GM18517 (cell line): ENCODE measurements around the gene NQO2.
"Not testable (repeated sequence)": the region's sequence is repeated elsewhere in the genome, so short reads cannot be mapped to it uniquely, and the experiment has no call there.

Experiments
- ATAC-seq: cut with Tn5 transposase; IDR thresholded peaks from one replicate; pipeline ENCODE4 v1.9.1; 2021; ENCODE audit warnings: mild to moderate bottlenecking, moderate library complexity; ENCODE audit not compliant: unreplicated experiment

Gene NQO2

GRCh38 chr6:2988426-2989331 is 11.0 kb upstream of the NQO2 start:
- ATAC-seq: peak; percentile 38

- peak; percentile 63 for ATAC-seq
Measured at GRCh38 chr6:2989332-2990247, 10.1 kb upstream of the NQO2 start.

GRCh38 chr6:2990248-2990931 is 9.3 kb upstream of the NQO2 start:
- no peak for ATAC-seq

- ATAC-seq: no peak
Measured at GRCh38 chr6:2990932-2991506, 8.7 kb upstream of the NQO2 start.

GRCh38 chr6:2992330-2992979 is 7.2 kb upstream of the NQO2 start:
- ATAC-seq: no peak

GRCh38 chr6:2993755-2994317 is 5.9 kb upstream of the NQO2 start:
- no peak for ATAC-seq

- not testable (repeated sequence) for ATAC-seq
Measured at GRCh38 chr6:2998249-2998997, 1.3 kb upstream of the NQO2 start.

GRCh38 chr6:2998998-2999617 is 586 bp upstream of the NQO2 start:
- ATAC-seq: peak; percentile 22

- no peak for ATAC-seq
Measured at GRCh38 chr6:3001146-3001772, 1.6 kb downstream of the NQO2 start.

GRCh38 chr6:3001773-3002293 is 2.1 kb downstream of the NQO2 start:
- ATAC-seq: no peak

- not testable (repeated sequence) for ATAC-seq
Measured at GRCh38 chr6:3003226-3003625, 3.5 kb downstream of the NQO2 start.

GRCh38 chr6:3005077-3005476 is 5.4 kb downstream of the NQO2 start:
- ATAC-seq: no peak

GRCh38 chr6:3005874-3006273 is 6.2 kb downstream of the NQO2 start:
- ATAC-seq: no peak

- no peak for ATAC-seq
Measured at GRCh38 chr6:3006476-3006875, 6.8 kb downstream of the NQO2 start.

- ATAC-seq: no peak
Measured at GRCh38 chr6:3007571-3007970, 7.9 kb downstream of the NQO2 start.

GRCh38 chr6:3008712-3009265 is 9.1 kb downstream of the NQO2 start:
- not testable (repeated sequence) for ATAC-seq

GRCh38 chr6:3009930-3010329 is 10.2 kb downstream of the NQO2 start:
- ATAC-seq: no peak

- ATAC-seq: no peak
Measured at GRCh38 chr6:3011158-3011557, 11.5 kb downstream of the NQO2 start.
